H1 (cell line): ENCODE results near the gene SYTL5. TPM values are rescaled to one million over a fixed set of nuclear protein-coding genes. Genes with fewer than 3 reads are reported as not detected.

Source experiments
- HDAC6 ChIP-seq: IDR thresholded peaks from one replicate; pipeline ENCODE4 v1.7.1; 2012; ENCODE audit warnings: low read depth, mild to moderate bottlenecking, inconsistent platforms, low read length, moderate library complexity
- polyA plus RNA-seq, 7 experiments: library from polyadenylated mRNA; depleted of rRNA in 3 of 7; stranded (reverse) in 5 of 7; unstranded in 2 of 7; fragments of >200 nt in 5 of 7; fragments of 200-250 nt in 2 of 7; gene quantifications; 1 replicate in 5 of 7; 2 replicates in 1 of 7; 4 replicates in 1 of 7; pipeline versions ENCODE4 v1.2.1 to v1.2.3, GENCODE V29; 2011 to 2013; ENCODE audit warnings: missing spikeins in 2 of 7, mixed read lengths in 2 of 7
- total RNA-seq: library from RNA; stranded (reverse); fragmentation: NEBNext Ultra II Directional; extraction: Animal tissue kit (Norgen Biotek cat#: 25700); gene quantifications from 2 replicates; pipeline ENCODE4 v1.2.1, GENCODE V29; 2021
- TF ChIP-seq, protein P1 (sequence below): fragments of 300-600 bp; sonication (generic); IDR thresholded peaks from 2 replicates; pipeline ENCODE4 v1.7.1; 2012; ENCODE audit warnings: low read length, moderate library complexity, mild to moderate bottlenecking, inconsistent platforms; ENCODE audit not compliant: insufficient replicate concordance

The SYTL5 gene
- total and polyA plus RNA-seq, 2 of the 8 experiments (the other 6 are each of a cell fraction or from before 2014, with no cell fraction given): 0.15 to 0.52 TPM

GRCh38 chrX:38099688-38100087 lies 93.3 kb downstream of the SYTL5 start (continued):
- TF ChIP-seq, protein P1, sequence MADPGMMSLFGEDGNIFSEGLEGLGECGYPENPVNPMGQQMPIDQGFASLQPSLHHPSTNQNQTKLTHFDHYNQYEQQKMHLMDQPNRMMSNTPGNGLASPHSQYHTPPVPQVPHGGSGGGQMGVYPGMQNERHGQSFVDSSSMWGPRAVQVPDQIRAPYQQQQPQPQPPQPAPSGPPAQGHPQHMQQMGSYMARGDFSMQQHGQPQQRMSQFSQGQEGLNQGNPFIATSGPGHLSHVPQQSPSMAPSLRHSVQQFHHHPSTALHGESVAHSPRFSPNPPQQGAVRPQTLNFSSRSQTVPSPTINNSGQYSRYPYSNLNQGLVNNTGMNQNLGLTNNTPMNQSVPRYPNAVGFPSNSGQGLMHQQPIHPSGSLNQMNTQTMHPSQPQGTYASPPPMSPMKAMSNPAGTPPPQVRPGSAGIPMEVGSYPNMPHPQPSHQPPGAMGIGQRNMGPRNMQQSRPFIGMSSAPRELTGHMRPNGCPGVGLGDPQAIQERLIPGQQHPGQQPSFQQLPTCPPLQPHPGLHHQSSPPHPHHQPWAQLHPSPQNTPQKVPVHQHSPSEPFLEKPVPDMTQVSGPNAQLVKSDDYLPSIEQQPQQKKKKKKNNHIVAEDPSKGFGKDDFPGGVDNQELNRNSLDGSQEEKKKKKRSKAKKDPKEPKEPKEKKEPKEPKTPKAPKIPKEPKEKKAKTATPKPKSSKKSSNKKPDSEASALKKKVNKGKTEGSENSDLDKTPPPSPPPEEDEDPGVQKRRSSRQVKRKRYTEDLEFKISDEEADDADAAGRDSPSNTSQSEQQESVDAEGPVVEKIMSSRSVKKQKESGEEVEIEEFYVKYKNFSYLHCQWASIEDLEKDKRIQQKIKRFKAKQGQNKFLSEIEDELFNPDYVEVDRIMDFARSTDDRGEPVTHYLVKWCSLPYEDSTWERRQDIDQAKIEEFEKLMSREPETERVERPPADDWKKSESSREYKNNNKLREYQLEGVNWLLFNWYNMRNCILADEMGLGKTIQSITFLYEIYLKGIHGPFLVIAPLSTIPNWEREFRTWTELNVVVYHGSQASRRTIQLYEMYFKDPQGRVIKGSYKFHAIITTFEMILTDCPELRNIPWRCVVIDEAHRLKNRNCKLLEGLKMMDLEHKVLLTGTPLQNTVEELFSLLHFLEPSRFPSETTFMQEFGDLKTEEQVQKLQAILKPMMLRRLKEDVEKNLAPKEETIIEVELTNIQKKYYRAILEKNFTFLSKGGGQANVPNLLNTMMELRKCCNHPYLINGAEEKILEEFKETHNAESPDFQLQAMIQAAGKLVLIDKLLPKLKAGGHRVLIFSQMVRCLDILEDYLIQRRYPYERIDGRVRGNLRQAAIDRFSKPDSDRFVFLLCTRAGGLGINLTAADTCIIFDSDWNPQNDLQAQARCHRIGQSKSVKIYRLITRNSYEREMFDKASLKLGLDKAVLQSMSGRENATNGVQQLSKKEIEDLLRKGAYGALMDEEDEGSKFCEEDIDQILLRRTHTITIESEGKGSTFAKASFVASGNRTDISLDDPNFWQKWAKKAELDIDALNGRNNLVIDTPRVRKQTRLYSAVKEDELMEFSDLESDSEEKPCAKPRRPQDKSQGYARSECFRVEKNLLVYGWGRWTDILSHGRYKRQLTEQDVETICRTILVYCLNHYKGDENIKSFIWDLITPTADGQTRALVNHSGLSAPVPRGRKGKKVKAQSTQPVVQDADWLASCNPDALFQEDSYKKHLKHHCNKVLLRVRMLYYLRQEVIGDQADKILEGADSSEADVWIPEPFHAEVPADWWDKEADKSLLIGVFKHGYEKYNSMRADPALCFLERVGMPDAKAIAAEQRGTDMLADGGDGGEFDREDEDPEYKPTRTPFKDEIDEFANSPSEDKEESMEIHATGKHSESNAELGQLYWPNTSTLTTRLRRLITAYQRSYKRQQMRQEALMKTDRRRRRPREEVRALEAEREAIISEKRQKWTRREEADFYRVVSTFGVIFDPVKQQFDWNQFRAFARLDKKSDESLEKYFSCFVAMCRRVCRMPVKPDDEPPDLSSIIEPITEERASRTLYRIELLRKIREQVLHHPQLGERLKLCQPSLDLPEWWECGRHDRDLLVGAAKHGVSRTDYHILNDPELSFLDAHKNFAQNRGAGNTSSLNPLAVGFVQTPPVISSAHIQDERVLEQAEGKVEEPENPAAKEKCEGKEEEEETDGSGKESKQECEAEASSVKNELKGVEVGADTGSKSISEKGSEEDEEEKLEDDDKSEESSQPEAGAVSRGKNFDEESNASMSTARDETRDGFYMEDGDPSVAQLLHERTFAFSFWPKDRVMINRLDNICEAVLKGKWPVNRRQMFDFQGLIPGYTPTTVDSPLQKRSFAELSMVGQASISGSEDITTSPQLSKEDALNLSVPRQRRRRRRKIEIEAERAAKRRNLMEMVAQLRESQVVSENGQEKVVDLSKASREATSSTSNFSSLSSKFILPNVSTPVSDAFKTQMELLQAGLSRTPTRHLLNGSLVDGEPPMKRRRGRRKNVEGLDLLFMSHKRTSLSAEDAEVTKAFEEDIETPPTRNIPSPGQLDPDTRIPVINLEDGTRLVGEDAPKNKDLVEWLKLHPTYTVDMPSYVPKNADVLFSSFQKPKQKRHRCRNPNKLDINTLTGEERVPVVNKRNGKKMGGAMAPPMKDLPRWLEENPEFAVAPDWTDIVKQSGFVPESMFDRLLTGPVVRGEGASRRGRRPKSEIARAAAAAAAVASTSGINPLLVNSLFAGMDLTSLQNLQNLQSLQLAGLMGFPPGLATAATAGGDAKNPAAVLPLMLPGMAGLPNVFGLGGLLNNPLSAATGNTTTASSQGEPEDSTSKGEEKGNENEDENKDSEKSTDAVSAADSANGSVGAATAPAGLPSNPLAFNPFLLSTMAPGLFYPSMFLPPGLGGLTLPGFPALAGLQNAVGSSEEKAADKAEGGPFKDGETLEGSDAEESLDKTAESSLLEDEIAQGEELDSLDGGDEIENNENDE: no peak
- no peak for TF ChIP-seq HDAC6
- TF ChIP-seq, all 59 proteins: peak for 0
